Vagina (tissue), 2 donors: ENCODE data around the gene CHD1. TPM values are rescaled to one million over a fixed set of nuclear protein-coding genes. Genes with fewer than 3 reads are reported as not detected.

Experiments used
- DNase-seq, 2 donors: peaks; one replicate each; pipeline ENCODE4 v3.0.0-alpha.2; 2017; ENCODE audit errors: extremely low spot score in 2 of 2
- H3K27ac ChIP-seq: fragments of 200-600 bp; sonication (generic); one replicate; pipeline ENCODE4 v1.5.1; 2019
- H3K27me3 ChIP-seq: fragments of 200-600 bp; sonication (generic); one replicate; pipeline ENCODE4 v1.5.1; 2019
- H3K36me3 ChIP-seq, 2 donors: fragments of 200-600 bp; sonication (generic); one replicate each; pipeline ENCODE4 v1.5.1; 2017 to 2019
- H3K4me1 ChIP-seq: fragments of 200-600 bp; sonication (generic); one replicate; pipeline ENCODE4 v1.5.1; 2019
- H3K4me3 ChIP-seq, 2 donors: fragments of 200-600 bp; sonication (generic); 1 replicate in 1 of 2; 2 replicates in 1 of 2; pipeline ENCODE4 v1.5.1; 2016 to 2019
- H3K9me3 ChIP-seq: fragments of 200-600 bp; sonication (generic); one replicate; pipeline ENCODE4 v1.5.1; 2019
- POLR2A ChIP-seq, 2 donors: fragments of 450-650 bp; IDR thresholded peaks; one replicate each; pipeline ENCODE4 v1.6.1; 2017; ENCODE audit warnings: antibody characterized with exemption in 2 of 2, mild to moderate bottlenecking in 2 of 2, moderate library complexity in 2 of 2
- POLR2AphosphoS5 ChIP-seq, 2 donors: sonication (generic); formaldehyde crosslinking; IDR thresholded peaks; one replicate each; pipeline ENCODE4 v1.9.0; 2017; ENCODE audit warnings: antibody characterized with exemption in 2 of 2, mild to moderate bottlenecking in 2 of 2, low read depth in 1 of 2; ENCODE audit not compliant: insufficient read depth in 1 of 2
- intact Hi-C: fragments of 100-400 bp; cut with DNase I; formaldehyde crosslinking; loops from one replicate; pipeline ENCODE4 v1.15.1; 2023
- total RNA-seq: library from RNA; depleted of rRNA; stranded (reverse); fragments of >200 nt; gene quantifications from one replicate; pipeline ENCODE4 v1.2.3, GENCODE V29; 2016
- TF ChIP-seq, protein P1 (sequence below), 3 experiments: fragments of 450-650 bp in 2 of 3; fragments of 200-600 bp in 1 of 3; sonication (generic) in 1 of 3; IDR thresholded peaks; one replicate each; pipeline ENCODE4 v1.5.1; 2017 to 2019; ENCODE audit warnings: antibody characterized with exemption in 3 of 3, mild to moderate bottlenecking in 2 of 3, moderate library complexity in 2 of 3

Gene CHD1
- total RNA-seq, 1 donor from 2014 or later, result 81.5 TPM

DNA sequence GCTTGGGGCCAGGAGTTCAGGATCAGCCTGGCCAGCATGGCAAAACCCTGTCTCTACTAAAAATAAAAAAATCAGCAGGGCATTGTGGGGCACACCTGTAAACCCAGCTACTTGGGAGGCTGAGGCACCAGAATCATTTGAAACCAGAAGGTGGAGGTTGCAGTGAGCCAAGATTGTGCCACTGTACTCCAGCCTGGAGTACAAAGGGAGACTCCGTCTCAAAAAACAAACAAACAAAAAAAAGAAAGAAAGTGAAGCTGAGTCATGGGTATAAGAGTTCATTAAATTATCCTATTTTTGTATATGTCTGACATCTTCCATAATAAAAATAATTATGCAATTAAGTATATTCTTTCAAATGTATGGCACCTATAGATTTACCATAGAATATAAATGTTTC is 37.2 kb downstream of the CHD1 start:
- H3K36me3 ChIP-seq, result peaks cover 0 to 79% of the 10 kb centered on the region in 2 donors

DNA sequence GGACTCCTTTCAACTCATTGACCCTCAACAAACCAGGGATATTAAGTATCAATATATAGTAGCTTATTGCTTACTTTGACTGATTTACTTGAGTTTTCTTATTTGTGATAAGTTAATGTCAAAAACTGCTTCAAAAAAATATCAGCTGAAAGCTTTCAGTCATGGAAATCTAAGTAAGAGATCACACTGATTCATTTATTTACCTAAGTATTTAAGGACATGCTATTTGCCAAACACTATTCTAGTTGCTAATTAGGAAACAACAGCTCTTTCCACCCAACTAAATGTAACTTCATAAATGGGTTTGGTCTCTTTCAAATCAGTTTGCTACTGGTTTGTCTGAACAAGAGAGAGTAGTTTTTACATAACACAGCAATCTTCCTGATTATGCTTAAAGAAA is 48.2 kb downstream of the CHD1 start:
- intact Hi-C loops, result no loop called here
- Histone ChIP-seq H3K4me3 (no peak overlapping the region), H3K27me3 (no peaks in the 10 kb centered on the region), H3K27ac (no peak overlapping the region), H3K36me3 (peaks cover 0 to 75% of the 10 kb centered on the region in 2 donors), H3K4me1 (no peaks in the 10 kb centered on the region), H3K9me3 (no peaks in the 10 kb centered on the region)
- no peak for TF ChIP-seq POLR2A (IDR thresholded peaks at IDR 0.05)
- no peak for TF ChIP-seq POLR2AphosphoS5 (IDR thresholded peaks at IDR 0.05; ENCODE audit: insufficient read depth in 1 of 2, low read depth in 1 of 2)
- TF ChIP-seq, protein P1, sequence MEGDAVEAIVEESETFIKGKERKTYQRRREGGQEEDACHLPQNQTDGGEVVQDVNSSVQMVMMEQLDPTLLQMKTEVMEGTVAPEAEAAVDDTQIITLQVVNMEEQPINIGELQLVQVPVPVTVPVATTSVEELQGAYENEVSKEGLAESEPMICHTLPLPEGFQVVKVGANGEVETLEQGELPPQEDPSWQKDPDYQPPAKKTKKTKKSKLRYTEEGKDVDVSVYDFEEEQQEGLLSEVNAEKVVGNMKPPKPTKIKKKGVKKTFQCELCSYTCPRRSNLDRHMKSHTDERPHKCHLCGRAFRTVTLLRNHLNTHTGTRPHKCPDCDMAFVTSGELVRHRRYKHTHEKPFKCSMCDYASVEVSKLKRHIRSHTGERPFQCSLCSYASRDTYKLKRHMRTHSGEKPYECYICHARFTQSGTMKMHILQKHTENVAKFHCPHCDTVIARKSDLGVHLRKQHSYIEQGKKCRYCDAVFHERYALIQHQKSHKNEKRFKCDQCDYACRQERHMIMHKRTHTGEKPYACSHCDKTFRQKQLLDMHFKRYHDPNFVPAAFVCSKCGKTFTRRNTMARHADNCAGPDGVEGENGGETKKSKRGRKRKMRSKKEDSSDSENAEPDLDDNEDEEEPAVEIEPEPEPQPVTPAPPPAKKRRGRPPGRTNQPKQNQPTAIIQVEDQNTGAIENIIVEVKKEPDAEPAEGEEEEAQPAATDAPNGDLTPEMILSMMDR (IDR thresholded peaks at IDR 0.05), result no peak
- DNase-seq, result no peak

More for the DNA sequence above, 37.2 kb downstream of the CHD1 start:
- no peaks in the 10 kb centered on the region for H3K9me3 ChIP-seq
- H3K4me1 ChIP-seq, result no peaks in the 10 kb centered on the region
- intact Hi-C loops, result no loop called here
- no peak for DNase-seq
- no peaks in the 10 kb centered on the region for H3K27me3 ChIP-seq
- no peak overlapping the region for H3K27ac ChIP-seq
- H3K4me3 ChIP-seq, result no peak overlapping the region
- no peak for TF ChIP-seq POLR2A (IDR thresholded peaks at IDR 0.05)
- TF ChIP-seq, protein P1 (IDR thresholded peaks at IDR 0.05), result no peak
- TF ChIP-seq POLR2AphosphoS5 (IDR thresholded peaks at IDR 0.05; ENCODE audit: insufficient read depth in 1 of 2, low read depth in 1 of 2), result no peak

DNA sequence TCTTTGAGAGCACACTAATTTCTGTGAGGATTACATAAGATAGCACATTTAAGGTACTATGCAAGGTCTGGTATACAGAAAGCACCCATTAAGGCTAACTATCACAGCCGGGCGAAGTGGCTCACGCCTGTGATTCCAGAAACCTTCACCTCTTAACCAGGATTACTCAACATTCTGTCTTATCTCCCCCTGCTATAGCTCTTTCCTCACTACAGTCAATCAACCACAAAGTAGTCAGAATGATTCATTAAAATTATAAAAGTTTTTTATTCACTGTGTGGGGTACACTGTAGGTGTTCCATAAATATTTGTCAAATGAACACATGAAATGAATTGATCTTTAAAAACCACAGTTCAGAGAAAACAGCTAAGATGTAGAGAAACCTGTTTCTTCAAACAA is 48.7 kb downstream of the CHD1 start:
- peaks cover 0 to 71% of the 10 kb centered on the region in 2 donors for H3K36me3 ChIP-seq
- TF ChIP-seq POLR2A (IDR thresholded peaks at IDR 0.05) (no peak), POLR2AphosphoS5 (IDR thresholded peaks at IDR 0.05; ENCODE audit: insufficient read depth in 1 of 2, low read depth in 1 of 2) (no peak)
- TF ChIP-seq, protein P1 (IDR thresholded peaks at IDR 0.05), result no peak

DNA sequence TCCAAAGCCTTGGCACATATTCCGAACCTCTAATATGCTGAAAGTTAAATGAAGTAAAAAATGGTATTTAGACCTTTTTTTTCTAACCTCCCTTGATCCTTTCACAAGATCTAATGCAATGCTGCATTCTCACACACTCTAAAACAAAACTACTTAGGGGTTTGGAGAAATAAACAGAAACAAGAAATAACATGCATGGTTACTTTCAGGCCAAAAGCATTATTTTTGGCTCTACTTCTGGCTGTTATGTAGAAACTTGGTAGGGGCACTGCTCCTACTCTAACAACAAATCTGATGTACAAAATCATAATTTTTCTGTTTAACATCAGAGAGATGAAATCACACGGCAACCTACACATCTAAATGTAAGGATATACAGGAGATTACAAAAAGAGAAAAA is 51.2 kb downstream of the CHD1 start:
- TF ChIP-seq POLR2AphosphoS5 (IDR thresholded peaks at IDR 0.05; ENCODE audit: insufficient read depth in 1 of 2, low read depth in 1 of 2) (no peak), POLR2A (IDR thresholded peaks at IDR 0.05) (no peak)
- TF ChIP-seq, protein P1 (IDR thresholded peaks at IDR 0.05), result no peak
- Histone ChIP-seq H3K4me1 (no peaks in the 10 kb centered on the region), H3K9me3 (no peaks in the 10 kb centered on the region), H3K27ac (no peak overlapping the region), H3K36me3 (peaks cover 0 to 76% of the 10 kb centered on the region in 2 donors), H3K4me3 (no peak overlapping the region), H3K27me3 (no peaks in the 10 kb centered on the region)
- DNase-seq, result no peak
- intact Hi-C loops, result no loop called here

More for the DNA sequence above, 48.7 kb downstream of the CHD1 start:
- H3K27me3 ChIP-seq, result no peaks in the 10 kb centered on the region
- no peak overlapping the region for H3K27ac ChIP-seq
- no peak for DNase-seq
- H3K4me3 ChIP-seq, result no peak overlapping the region
- no peaks in the 10 kb centered on the region for H3K4me1 ChIP-seq
- intact Hi-C loops, result no loop called here
- H3K9me3 ChIP-seq, result no peaks in the 10 kb centered on the region

DNA sequence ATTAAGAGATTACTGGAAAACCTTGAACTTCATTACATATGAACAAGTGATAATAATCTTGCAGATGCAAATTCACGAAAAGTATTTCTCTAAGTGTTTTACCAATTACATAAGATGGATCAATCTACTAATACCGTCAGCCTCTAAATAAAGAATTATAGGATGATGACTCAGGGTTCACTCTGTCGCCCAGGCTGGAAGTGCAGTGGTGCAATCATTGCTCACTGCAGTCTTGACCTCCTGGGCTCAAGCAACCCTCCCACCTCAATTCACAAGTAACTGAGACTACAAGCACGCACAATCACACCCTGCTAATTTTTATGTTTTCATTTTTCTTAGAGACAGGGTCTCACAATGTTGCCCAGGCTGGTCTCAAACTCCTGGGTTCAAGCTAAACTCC is 56.1 kb downstream of the CHD1 start:
- TF ChIP-seq POLR2A (IDR thresholded peaks at IDR 0.05), result no peak
- DNase-seq, result no peak
- H3K36me3 ChIP-seq, result peaks cover 0 to 72% of the 10 kb centered on the region in 2 donors
- intact Hi-C loops, result no loop called here
- H3K9me3 ChIP-seq, result no peaks in the 10 kb centered on the region
- no peak overlapping the region for H3K27ac ChIP-seq
- no peak overlapping the region for H3K4me3 ChIP-seq
- H3K27me3 ChIP-seq, result no peaks in the 10 kb centered on the region
- no peaks in the 10 kb centered on the region for H3K4me1 ChIP-seq
